Measurements from ENCODE around the gene MT1A.

DNA sequence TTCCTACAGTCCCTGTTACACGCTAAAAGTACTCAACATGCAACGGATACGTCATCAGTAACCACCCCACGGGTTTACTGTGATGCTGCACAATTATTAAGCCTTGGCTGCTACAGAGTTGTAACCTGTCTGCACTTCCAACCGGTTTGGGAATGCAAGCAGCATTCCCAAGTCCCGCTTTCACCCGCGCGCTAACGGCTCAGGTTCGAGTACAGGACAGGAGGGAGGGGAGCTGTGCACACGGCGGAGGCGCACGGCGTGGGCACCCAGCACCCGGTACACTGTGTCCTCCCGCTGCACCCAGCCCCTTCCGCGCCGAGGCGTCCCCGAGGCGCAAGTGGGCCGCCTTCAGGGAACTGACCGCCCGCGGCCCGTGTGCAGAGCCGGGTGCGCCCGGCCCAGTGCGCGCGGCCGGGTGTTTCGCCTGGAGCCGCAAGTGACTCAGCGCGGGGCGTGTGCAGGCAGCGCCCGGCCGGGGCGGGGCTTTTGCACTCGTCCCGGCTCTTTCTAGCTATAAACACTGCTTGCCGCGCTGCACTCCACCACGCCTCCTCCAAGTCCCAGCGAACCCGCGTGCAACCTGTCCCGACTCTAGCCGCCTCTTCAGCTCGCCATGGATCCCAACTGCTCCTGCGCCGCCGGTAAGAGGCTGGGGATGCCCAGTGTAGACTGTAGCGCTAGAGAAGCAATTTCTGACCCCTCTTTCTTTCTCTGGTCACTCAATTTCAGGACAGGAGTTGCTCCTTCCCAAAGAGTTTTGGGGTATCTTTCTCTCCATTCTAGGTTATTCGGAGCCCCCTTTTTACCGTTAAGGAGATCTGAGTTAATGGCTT lies 30.2 kb upstream of the MT1A start, which contains the start of gene MT2A:
- TF ChIP-seq, protein P1, sequence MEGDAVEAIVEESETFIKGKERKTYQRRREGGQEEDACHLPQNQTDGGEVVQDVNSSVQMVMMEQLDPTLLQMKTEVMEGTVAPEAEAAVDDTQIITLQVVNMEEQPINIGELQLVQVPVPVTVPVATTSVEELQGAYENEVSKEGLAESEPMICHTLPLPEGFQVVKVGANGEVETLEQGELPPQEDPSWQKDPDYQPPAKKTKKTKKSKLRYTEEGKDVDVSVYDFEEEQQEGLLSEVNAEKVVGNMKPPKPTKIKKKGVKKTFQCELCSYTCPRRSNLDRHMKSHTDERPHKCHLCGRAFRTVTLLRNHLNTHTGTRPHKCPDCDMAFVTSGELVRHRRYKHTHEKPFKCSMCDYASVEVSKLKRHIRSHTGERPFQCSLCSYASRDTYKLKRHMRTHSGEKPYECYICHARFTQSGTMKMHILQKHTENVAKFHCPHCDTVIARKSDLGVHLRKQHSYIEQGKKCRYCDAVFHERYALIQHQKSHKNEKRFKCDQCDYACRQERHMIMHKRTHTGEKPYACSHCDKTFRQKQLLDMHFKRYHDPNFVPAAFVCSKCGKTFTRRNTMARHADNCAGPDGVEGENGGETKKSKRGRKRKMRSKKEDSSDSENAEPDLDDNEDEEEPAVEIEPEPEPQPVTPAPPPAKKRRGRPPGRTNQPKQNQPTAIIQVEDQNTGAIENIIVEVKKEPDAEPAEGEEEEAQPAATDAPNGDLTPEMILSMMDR (IDR thresholded peaks at IDR 0.05; ENCODE audit: low read length), result no peak
- TF ChIP-seq EZH2phosphoT487 (IDR thresholded peaks at IDR 0.05; ENCODE audit: low read length), result no peak

Data from MM.1S (cell line).